ENCODE data around the gene CADM3.

The CADM3 gene

DNA sequence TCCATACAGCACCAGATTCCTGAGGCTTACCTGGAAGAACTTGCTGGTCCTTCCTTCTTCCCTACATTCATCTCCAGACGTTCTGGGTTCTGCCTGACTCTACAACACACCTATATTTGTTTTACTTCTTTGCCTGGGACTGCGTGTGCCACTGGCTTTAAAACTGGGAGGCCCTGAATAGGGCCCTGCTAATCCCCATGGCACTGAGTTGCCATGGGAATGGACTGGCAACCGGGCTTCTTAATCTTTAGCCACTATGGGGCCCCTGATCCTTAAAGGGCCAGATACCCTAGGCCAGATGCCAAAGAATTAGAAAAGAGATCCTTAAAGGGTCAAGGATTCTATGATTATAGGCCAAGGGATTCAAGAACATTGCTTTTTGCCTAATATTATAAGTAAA lies 24.4 kb upstream of the CADM3 start:
- no peaks in the 10 kb centered on the region for H3K9me2 ChIP-seq (replicated peaks; ENCODE audit: insufficient read depth, low read length)
- TF ChIP-seq CTCF (IDR thresholded peaks at IDR 0.05; ENCODE audit: insufficient read depth, low read length, poor library complexity, severe bottlenecking): no peak
- no peak for TF ChIP-seq EZH2phosphoT487 (conservative IDR thresholded peaks at IDR 0.05; ENCODE audit: low read length)
- H3K27me3 ChIP-seq (ENCODE audit: low read length): no peaks in the 10 kb centered on the region
- no peaks in the 10 kb centered on the region for H3K36me3 ChIP-seq (ENCODE audit: low read length)
- no peak overlapping the region for H3K4me3 ChIP-seq (ENCODE audit: insufficient read depth, low read length, poor library complexity, severe bottlenecking)
- no peak overlapping the region for H3K27ac ChIP-seq (ENCODE audit: low read depth, low read length)
- no peaks in the 10 kb centered on the region for H3K9me3 ChIP-seq (ENCODE audit: insufficient read depth, low read length)
- no peak overlapping the region for H3K4me2 ChIP-seq (ENCODE audit: low read depth, low read length, poor library complexity, severe bottlenecking)
- no peaks in the 10 kb centered on the region for H3F3A ChIP-seq (ENCODE audit: insufficient read depth)
- no peak overlapping the region for H2AFZ ChIP-seq (ENCODE audit: low read depth, low read length, severe bottlenecking)
- no peaks in the 10 kb centered on the region for H3K79me2 ChIP-seq (ENCODE audit: insufficient read depth, low read length)
- H3K9ac ChIP-seq (ENCODE audit: low read length): no peak overlapping the region
- no peaks in the 10 kb centered on the region for H4K20me1 ChIP-seq (ENCODE audit: low read depth, low read length)

DNA sequence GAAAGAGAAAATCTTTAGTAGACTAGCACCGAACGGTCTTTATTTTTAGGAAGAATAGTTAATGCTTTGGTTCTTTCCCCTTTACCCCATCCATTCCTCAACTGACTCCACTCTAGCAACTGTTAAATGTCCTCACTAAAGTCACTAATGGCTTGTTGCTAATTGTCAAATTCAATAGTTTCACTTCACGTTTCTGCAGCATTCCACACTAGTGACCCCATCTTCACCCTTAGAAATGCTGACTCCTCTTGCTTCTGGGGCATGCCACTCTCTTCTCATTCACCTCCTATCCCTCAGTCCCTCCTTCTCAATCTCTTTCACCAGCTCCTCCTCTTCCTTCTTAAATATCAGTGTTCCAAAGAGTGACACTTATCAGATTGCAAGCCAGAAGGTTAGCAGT lies 19.4 kb upstream of the CADM3 start:
- no peak overlapping the region for H3K4me3 ChIP-seq (ENCODE audit: insufficient read depth, low read length, poor library complexity, severe bottlenecking)
- no peaks in the 10 kb centered on the region; the same call in 1 of the 2 replicates for H3K27me3 ChIP-seq (ENCODE audit: low read length)

GRCh38 chr1:159161001-159161718 lies 10.3 kb upstream of the CADM3 start:
- Histone ChIP-seq H3K4me2 (ENCODE audit: low read depth, low read length, poor library complexity, severe bottlenecking) (no peak overlapping the region), H3K9me2 (replicated peaks; ENCODE audit: insufficient read depth, low read length) (no peaks in the 10 kb centered on the region), H3F3A (ENCODE audit: insufficient read depth) (no peaks in the 10 kb centered on the region), H3K9ac (ENCODE audit: low read length) (no peak overlapping the region), H4K20me1 (ENCODE audit: low read depth, low read length) (no peaks in the 10 kb centered on the region), H3K27me3 (ENCODE audit: low read length) (no peaks in the 10 kb centered on the region), H3K79me2 (ENCODE audit: insufficient read depth, low read length) (no peaks in the 10 kb centered on the region), H3K4me3 (ENCODE audit: insufficient read depth, low read length, poor library complexity, severe bottlenecking) (no peak overlapping the region), H3K9me3 (ENCODE audit: insufficient read depth, low read length) (no peaks in the 10 kb centered on the region), H3K36me3 (ENCODE audit: low read length) (no peaks in the 10 kb centered on the region), H3K27ac (ENCODE audit: low read depth, low read length) (no peak overlapping the region), H2AFZ (ENCODE audit: low read depth, low read length, severe bottlenecking) (no peak overlapping the region)
- peak; percentile 88 for TF ChIP-seq CTCF (IDR thresholded peaks at IDR 0.05; ENCODE audit: insufficient read depth, low read length, poor library complexity, severe bottlenecking)
- no peak for TF ChIP-seq EZH2phosphoT487 (conservative IDR thresholded peaks at IDR 0.05; ENCODE audit: low read length)

More for the DNA sequence above, 19.4 kb upstream of the CADM3 start:
- H3K27ac ChIP-seq (ENCODE audit: low read depth, low read length): no peak overlapping the region
- H2AFZ ChIP-seq (ENCODE audit: low read depth, low read length, severe bottlenecking): no peak overlapping the region
- H3K9ac ChIP-seq (ENCODE audit: low read length): no peak overlapping the region
- no peaks in the 10 kb centered on the region for H3F3A ChIP-seq (ENCODE audit: insufficient read depth)
- H3K36me3 ChIP-seq (ENCODE audit: low read length): no peaks in the 10 kb centered on the region
- H3K4me2 ChIP-seq (ENCODE audit: low read depth, low read length, poor library complexity, severe bottlenecking): no peak overlapping the region
- no peaks in the 10 kb centered on the region for H3K79me2 ChIP-seq (ENCODE audit: insufficient read depth, low read length)
- TF ChIP-seq EZH2phosphoT487 (conservative IDR thresholded peaks at IDR 0.05; ENCODE audit: low read length) (no peak), CTCF (IDR thresholded peaks at IDR 0.05; ENCODE audit: insufficient read depth, low read length, poor library complexity, severe bottlenecking) (no peak)
- no peaks in the 10 kb centered on the region for H4K20me1 ChIP-seq (ENCODE audit: low read depth, low read length)
- no peaks in the 10 kb centered on the region for H3K9me2 ChIP-seq (replicated peaks; ENCODE audit: insufficient read depth, low read length)
- no peaks in the 10 kb centered on the region for H3K9me3 ChIP-seq (ENCODE audit: insufficient read depth, low read length)
